Measurements from ENCODE around the gene CYB561D1.

The CYB561D1 gene

DNA sequence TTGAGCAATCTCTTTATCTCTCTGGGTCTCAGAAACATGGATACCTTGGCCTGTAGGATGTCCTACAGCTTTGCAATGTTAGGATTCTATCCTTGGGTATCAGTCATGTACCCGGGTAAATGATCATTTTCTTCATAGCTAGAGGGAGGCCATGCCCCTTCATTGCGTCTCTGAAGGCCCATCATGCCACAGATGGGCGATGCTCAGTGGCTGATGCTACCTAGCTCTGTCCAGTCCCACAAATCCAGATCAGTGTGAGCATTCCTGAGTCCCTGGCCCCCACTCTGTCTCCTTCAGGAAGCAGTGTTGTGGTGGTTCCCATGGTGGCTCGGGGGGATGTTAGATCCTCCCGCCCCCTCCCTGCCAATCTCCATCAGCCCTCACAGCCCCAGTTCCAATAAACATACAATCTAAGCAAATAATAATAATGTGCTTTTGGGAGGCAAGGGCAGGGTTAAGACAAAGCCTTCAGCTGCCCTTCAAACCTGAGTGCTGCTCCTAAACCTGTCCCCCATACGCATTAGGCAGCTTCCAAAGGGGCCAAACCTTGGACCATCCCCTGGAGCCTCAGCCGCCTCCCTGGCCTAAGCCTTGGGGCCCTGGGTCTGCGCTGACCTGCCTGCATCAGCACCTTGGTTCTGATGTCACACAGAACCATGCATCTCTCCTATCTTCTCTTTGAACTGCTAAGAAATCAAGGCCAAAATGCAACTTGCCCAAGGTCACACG lies 45.1 kb downstream of the CYB561D1 start:
- Histone ChIP-seq H3K4me3 (ENCODE audit: low read depth, low read length) (no peak overlapping the region), H3K27me3 (no peaks in the 10 kb centered on the region; the same call in 1 of the 2 replicates), H3K36me3 (no peaks in the 10 kb centered on the region), H3K4me1 (no peaks in the 10 kb centered on the region), H3K9me3 (no peaks in the 10 kb centered on the region)
- TF ChIP-seq, protein P1, sequence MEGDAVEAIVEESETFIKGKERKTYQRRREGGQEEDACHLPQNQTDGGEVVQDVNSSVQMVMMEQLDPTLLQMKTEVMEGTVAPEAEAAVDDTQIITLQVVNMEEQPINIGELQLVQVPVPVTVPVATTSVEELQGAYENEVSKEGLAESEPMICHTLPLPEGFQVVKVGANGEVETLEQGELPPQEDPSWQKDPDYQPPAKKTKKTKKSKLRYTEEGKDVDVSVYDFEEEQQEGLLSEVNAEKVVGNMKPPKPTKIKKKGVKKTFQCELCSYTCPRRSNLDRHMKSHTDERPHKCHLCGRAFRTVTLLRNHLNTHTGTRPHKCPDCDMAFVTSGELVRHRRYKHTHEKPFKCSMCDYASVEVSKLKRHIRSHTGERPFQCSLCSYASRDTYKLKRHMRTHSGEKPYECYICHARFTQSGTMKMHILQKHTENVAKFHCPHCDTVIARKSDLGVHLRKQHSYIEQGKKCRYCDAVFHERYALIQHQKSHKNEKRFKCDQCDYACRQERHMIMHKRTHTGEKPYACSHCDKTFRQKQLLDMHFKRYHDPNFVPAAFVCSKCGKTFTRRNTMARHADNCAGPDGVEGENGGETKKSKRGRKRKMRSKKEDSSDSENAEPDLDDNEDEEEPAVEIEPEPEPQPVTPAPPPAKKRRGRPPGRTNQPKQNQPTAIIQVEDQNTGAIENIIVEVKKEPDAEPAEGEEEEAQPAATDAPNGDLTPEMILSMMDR (IDR thresholded peaks at IDR 0.05; ENCODE audit: low read depth, low read length), result no peak
- DNase-seq, result no peak

DNA sequence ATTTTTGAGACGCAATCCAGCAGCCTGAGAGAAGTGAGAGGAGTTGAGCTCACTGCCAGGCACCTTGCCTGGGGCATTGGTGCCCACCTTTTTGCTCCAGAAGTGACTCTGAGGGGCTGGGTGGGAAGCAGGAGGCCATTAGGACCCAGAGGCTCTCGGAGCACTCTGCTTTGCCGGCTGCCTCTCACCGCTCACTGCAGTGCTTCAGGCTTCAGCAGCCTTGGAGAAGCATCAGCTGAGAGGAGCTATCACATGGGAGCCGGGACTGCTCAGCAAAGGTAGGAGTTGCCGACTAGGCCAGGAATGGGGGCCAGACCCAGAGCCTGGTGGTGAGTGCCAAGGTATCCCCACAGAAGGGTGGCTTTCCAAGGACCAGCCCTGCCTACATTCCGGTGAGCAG lies 45.8 kb downstream of the CYB561D1 start, which contains the start of gene GPR61:
Gene GPR61, plus strand, starts transcription at position 197 of the 400 bp plus-strand sequence. CDS start 3,151 bp downstream, outside the sequence.
- Histone ChIP-seq H3K9me3 (no peaks in the 10 kb centered on the region), H3K36me3 (no peaks in the 10 kb centered on the region), H3K27me3 (no peaks in the 10 kb centered on the region; the same call in 1 of the 2 replicates), H3K4me1 (no peaks in the 10 kb centered on the region), H3K4me3 (ENCODE audit: low read depth, low read length) (no peak within 1 kb of the TSS)
- TF ChIP-seq, protein P1 (IDR thresholded peaks at IDR 0.05; ENCODE audit: low read depth, low read length), result no peak
- no peak for DNase-seq

DNA sequence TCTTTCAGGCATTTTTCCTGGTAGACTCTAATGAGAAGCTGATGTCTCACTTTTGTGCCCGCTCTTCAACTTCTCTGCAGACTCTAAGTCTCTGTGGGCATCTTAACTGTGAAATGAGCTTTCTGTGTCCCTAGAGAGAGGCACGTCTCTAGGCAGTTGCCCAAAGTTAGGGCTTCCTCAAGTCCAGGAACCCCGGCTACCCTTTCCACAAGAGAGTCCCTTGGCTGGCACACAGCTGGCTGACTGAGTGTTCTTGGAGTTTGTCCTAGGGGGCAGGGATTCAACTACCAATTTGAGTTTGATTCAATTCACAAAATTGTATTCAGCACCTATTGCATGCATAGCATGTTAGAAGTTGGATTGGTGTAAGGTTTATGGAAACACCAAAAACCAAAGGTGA lies 47.2 kb downstream of the CYB561D1 start:
- no peak for DNase-seq
- Histone ChIP-seq H3K36me3 (no peaks in the 10 kb centered on the region), H3K9me3 (no peaks in the 10 kb centered on the region), H3K4me3 (ENCODE audit: low read depth, low read length) (no peak overlapping the region), H3K27me3 (no peaks in the 10 kb centered on the region; the same call in 1 of the 2 replicates), H3K4me1 (no peaks in the 10 kb centered on the region)
- TF ChIP-seq, protein P1 (IDR thresholded peaks at IDR 0.05; ENCODE audit: low read depth, low read length), result no peak

DNA sequence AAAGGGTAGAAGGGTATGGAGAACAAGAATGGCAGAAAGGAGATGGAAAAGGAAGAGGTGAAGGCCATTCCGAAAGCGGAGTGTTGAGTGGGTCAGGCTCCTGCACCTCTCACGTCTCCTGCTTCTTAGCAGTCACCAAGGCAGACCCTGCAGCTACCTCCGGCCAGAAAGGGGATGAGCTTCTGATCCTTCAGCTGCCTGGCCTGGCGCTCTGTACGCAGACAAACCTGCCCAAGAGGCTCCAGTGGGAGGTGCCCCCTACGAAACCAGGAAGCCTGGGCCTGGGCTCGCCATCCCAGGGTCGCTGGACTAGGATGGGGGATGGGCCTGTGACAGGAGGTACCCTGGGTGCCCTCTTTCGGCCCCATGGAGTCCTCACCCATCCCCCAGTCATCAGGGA lies 48.8 kb downstream of the CYB561D1 start:
- H3K9me3 ChIP-seq, result no peaks in the 10 kb centered on the region
- no peaks in the 10 kb centered on the region; the same call in 1 of the 2 replicates for H3K27me3 ChIP-seq
- TF ChIP-seq, protein P1 (IDR thresholded peaks at IDR 0.05; ENCODE audit: low read depth, low read length), result no peak
- peaks cover 8% of the 10 kb centered on the region for H3K4me1 ChIP-seq
- no peak overlapping the region for H3K4me3 ChIP-seq (ENCODE audit: low read depth, low read length)
- DNase-seq, result no peak
- no peaks in the 10 kb centered on the region for H3K36me3 ChIP-seq

DNA sequence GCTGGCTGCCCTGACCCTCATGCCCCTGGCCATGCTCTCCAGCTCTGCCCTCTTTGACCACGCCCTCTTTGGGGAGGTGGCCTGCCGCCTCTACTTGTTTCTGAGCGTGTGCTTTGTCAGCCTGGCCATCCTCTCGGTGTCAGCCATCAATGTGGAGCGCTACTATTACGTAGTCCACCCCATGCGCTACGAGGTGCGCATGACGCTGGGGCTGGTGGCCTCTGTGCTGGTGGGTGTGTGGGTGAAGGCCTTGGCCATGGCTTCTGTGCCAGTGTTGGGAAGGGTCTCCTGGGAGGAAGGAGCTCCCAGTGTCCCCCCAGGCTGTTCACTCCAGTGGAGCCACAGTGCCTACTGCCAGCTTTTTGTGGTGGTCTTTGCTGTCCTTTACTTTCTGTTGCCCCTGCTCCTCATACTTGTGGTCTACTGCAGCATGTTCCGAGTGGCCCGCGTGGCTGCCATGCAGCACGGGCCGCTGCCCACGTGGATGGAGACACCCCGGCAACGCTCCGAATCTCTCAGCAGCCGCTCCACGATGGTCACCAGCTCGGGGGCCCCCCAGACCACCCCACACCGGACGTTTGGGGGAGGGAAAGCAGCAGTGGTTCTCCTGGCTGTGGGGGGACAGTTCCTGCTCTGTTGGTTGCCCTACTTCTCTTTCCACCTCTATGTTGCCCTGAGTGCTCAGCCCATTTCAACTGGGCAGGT lies 49.5 kb downstream of the CYB561D1 start:
- TF ChIP-seq, protein P1 (IDR thresholded peaks at IDR 0.05; ENCODE audit: low read depth, low read length), result no peak
- peaks cover 8% of the 10 kb centered on the region for H3K4me1 ChIP-seq
- no peak overlapping the region for H3K4me3 ChIP-seq (ENCODE audit: low read depth, low read length)
- DNase-seq, result no peak
- H3K36me3 ChIP-seq, result no peaks in the 10 kb centered on the region
- no peaks in the 10 kb centered on the region; the same call in 1 of the 2 replicates for H3K27me3 ChIP-seq
- H3K9me3 ChIP-seq, result no peaks in the 10 kb centered on the region
